ENCODE results near the gene ECHDC3.

Gene ECHDC3

DNA sequence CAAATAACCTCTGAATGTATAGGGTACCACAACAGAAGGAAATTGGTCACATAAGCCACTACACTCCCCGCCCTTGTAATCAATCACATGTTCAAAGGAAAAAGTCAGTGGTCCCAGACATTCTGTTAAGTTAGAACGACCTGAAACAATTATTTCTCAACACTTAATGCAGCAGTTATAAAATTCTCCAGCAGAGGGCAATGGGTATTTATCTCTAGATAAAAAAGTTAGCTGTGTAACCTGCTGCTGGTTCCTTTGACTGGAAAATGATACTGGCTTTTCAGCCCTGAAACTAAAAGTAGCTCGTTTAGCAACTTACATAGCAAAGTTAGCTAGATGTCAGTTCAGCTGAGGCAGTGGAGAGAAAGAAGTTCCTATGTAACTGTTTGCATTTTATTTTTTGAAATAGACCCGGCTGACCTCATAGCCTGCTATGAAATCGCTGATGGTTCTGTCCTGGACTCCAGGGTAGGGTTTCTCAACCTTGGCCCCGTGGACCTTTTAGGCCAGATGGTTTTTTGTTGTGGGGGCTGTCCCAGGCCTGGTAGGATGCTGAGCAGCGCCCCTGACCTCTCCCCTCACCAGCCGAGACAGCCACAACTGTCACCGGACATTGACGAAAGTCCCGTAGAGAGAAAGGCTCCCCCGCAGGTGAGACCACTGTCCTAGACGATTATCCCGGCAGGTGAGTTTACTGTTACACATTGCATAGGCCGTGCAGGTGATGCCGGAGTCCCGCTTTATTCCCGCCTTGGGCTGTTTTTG, 40.8 kb downstream of the ECHDC3 start:
- peak; percentile 66 for DNase-seq (ENCODE audit: low spot score)

DNA sequence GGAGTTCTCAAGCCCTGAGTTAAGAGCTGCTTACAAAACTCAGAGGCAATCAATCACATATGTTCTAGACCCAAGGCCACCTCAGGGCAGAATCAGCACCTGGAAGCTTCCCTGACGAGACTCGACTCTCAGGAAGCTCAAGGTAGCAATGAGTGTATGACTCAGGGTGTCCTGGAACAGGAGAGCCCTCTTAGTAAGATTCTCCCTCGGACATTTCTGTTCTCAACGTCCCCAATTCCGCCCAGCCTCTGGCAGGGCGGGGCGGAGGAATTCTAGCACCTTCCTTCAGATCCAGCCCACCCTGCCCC, 41.3 kb downstream of the ECHDC3 start:
- no peak for DNase-seq (ENCODE audit: low spot score)

DNA sequence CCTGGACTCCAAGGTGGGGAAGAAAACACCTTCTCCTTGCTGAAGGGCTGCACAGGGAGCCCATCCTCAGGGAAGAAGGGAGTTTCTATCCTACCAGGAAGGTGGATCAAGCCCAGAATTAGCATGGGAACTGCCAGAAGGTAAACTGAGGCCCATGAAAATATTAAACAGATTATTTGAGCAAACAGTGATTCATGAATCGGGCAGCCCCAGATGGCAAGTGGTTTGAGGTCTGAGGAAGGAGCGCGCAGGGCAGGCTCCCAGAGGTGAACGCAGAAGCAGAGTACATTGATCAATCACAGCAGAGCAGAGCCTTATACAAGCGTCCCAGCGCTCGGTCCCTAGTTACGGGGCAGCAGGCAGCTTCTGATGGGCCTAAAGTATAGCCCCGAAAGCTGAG, 45.2 kb downstream of the ECHDC3 start:
- no peak for DNase-seq (ENCODE audit: low spot score)

DNA sequence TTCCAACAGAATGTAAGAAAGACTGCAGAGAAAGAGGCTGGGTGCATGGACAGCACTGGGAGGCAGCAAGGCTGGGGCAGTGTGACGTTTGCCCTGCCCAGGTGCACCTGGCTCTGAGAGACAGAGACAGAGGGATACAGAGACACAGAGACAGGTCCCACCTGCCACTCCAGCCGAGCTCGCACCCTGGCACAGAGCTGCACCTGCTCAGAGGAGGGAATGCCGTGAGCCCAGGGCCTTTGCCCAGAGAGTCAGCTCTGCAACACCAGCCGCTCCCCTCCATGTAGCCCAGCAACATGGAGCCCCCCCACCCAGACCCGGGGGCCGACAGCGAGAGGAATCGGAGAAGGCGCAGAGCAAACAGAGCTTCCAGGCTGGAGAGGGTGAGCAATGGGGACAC, 45.7 kb downstream of the ECHDC3 start:
- no peak for DNase-seq (ENCODE audit: low spot score)

DNA sequence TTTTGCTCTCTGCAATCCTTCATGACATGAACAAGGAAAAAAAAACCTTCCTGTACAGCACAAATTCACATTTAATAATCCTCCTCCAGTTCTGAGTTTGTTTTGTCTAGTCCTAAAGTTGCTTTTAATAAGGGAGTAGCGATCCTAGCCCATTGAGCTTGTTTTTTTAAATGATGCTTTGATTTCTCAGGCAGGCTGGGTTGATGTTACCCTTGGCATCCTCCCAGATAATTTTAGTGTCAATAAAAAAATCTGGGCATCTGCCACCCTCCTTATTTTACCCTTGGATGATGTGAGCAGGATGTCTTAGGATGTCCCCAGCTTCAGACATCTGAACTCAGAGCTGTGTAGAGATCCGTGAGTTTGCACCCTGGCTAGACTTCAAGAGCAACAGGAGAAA, 47.1 kb downstream of the ECHDC3 start:
- DNase-seq (ENCODE audit: low spot score) = no peak

DNA sequence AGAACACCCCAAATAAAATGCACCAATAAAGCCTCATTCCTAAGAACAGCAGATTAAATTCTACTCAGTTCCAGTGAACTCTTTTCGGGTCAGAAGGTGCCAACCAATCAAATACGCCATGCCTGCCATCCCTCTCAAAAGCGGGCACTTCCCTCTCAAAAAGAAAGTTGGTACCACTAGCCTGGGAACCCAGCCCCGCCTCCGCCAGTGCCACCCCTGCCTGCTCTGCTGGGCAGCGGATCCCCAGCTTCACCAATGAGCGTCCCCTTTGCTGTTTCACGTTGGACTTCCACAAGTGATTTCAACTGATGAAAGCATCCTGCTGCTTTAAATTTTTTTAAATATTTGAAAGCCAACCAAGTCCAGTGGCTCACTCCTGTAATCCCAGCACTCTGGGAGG, 47.8 kb downstream of the ECHDC3 start:
- DNase-seq (ENCODE audit: low spot score) = no peak

DNA sequence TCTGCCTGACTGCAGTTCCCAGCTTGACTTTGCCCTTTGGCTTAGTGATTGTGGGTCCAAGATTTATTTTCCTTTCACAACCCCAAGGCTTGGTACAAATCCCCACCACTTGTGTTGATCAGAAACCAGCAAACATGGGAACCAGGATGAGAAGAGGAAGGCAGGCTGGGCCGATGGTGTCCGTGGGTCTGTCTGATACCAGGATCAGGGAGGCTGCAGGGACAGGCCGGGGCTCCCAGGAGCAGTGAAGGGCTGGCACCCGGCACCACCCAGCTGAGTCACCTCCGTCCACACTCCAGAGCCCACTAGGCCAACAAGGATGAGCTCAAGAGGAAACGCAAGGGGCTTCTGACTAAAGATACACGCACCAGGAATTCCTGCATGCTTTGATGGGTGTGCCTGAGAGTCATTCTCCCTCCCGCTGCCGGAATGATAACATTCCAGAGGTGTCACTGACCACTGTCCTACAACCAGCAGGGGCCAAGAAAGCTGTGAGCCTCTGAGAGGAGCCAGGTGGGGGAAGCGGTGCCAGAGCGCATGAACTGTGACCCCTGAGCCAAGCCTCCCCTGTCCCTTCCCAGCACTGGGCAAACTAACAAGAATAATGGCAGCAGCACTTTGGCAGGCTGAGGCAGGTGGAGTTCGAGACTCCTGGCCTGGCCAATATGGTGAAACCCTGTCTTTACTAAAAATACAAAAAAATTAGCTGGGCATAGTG, 51.7 kb downstream of the ECHDC3 start:
- no peak for DNase-seq (ENCODE audit: low spot score)

DNA sequence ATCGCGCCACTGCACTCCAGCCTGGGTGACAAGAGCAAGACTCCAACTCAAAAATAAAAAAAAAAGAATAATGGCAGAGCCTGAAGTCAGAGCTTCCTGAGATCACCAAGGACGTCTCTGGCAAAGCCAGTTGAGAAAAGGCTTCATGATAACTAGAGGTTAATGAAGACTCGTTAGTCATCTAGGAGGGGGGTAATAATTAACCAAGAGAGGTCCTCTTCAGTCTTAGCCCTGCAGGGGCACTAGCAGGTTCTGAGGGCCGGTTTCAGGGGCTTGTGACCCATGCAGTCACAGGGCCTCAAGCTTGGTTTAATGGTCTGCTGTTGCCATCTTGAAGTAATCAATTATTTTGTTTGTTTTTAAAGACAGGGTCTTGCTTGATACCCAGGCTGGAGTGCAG, 52.4 kb downstream of the ECHDC3 start:
- DNase-seq (ENCODE audit: low spot score) = no peak

DNA sequence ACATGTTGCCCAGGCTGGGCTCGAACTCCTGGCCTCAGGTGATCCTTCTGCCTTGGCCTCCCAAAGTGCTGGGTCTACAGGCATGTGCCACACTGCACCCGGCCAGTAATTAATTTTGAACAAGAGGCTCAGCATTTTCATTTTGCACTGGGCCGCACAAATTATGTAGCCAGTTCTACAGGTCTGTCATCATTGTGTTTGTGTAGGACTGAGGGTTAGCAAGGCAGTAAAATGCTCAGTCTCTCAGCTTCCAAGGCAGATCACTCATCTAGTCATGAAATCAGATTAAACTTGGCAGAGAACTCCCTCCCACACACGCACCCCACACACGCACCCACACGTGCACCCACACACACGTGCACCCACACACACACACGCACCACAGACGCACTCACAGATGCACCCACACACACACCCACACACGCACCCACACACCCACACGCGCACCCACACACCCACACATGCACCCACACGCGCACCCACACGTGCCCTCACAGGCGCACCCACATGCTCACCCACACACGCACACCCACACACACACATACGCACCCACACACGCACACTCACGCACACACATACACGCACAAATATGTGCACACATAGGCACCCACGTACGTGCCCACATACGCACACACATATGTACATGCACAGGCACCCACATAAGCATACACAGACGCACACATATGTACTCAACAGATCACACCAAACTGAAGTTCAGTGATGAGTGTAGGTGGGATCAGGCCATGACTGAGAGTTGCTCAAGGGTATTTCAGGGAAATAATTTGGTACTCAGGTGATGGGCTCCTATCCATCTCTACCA, 53.1 kb downstream of the ECHDC3 start:
- no peak for DNase-seq (ENCODE audit: low spot score)

DNA sequence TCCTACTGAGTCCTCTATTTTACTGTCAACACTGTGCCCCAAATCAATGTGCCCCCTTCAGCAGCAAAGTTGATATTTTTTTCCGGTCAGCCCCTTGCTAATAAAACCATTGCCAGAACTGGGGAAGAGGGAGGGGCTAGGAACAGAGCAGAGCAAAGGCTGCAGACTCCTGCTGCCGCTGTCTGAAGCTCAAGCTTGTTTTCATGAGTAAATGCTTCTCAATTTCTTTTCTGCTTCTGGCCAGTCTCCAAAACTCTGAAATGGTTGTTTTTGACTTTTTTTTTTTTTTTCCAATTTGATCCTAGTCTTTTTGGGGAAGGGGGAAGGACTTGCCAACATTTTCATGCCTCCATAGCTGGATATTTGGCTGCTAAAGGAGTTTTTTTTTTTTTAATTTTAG, 54.3 kb downstream of the ECHDC3 start:
- DNase-seq (ENCODE audit: low spot score) = no peak

DNA sequence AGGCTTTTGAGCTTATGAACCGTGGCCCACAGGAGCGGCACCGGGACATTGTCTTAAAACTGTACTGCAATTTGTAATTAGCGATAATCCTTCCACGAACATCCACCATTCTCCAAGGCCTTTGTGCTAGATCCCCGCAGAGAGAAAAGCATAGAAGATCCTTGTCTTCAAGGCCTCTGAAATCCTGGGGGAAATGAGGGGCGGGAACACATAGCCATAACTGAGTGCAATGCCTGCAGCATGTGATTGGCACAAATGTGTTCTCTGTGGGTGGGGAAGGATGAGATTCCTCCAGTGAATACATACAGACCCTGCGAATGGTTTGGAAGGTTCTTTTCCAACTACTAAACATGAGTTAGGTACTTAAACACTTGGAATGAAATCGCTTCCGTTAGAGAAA, 55.1 kb downstream of the ECHDC3 start:
- DNase-seq (ENCODE audit: low spot score) = no peak

DNA sequence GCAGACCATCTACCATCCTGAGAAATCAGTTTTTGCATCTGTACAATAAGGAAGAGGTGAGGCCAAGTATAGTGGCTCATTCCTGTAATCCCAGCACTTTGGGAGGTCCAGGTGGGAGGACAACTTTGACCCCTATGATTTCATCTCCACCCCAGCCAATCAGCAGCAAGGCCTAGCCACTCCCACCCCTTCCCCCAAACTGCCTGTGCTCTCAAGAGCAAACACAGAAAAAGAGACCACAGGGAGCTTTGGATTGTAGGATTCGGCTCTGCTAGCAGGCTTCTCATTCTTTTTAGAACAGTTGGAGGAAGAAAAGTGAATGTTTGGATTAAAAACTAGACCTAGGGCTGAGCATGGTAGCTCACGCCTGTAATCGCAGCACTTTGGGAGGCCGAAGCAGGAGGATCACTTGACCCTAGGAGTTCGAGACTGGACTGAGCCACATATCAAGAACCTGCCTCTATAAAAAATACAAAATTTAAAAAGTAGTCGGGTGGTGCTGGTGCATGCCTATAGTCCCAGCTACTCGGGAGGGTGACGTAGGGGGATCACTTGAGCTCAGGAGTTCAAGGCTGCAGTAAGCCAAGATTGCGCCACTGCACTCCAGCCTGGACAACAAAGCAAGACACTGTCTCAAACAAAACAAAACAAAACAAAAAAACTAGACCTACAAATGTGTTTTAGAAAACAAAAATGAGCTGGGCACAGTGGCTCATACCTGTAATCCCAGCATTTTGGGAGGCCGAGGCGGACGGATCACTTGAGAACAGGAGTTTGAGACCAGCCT, 55.9 kb downstream of the ECHDC3 start:
- no peak for DNase-seq (ENCODE audit: low spot score)

DNA sequence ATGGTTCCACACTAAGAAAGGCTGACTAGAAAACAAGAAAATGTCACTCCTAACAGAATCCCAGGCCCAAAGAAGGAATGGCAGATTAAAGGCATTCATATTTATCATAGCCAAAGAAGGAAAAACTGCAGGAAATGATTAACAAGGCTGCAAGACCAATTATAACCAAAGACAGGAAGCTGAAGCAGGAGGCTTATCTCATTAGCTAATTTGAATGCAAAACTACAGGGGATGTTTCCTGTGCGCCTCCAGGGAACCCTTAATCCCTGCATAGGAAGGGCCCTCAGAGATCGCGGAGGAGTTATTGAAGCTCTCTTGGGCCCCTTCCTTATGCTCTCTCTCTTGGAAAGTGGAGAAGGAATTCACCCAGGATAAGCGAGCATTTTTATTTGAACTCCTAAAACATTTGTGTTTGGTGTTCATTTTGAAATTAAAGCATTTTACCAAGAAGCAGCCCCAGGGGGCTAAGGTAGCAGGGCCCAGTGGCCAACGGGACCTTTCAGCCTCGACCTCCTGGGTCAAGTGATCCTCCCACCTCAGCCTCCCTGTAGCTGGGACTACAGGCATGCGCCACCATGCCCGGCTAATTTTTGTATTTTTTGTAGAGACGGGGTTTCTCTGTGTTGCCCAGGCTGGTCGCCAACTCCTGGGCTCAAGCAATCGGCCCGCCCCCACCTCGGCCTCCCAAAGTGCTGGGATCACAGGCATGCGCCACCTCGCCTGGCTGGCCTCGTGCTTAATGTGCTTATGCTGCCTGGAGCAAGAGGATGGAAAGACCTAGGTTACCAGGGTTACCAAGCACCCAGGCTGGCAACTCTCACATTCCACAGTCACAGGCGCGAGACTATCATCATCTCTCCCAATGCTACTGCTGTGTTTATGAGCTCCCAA, 56.9 kb downstream of the ECHDC3 start:
- no peak for DNase-seq (ENCODE audit: low spot score)

DNA sequence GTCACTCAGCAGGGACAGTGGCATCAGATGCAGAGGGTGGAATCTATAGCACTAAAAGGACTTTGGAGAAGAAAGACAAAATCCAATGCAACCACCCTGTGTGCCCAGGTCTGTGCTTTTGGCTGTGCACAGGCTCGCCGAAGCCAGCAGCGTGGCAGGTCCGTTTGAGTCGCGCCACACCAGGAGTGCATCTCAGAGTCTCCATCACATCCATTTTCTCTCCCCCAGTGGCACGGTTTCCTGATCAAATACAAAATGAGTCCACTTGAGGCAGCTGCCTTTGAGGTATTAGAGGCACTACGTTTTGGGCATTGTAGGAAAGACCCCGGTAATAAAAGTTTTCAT, 57.5 kb downstream of the ECHDC3 start:
- DNase-seq (ENCODE audit: low spot score) = no peak

DNA sequence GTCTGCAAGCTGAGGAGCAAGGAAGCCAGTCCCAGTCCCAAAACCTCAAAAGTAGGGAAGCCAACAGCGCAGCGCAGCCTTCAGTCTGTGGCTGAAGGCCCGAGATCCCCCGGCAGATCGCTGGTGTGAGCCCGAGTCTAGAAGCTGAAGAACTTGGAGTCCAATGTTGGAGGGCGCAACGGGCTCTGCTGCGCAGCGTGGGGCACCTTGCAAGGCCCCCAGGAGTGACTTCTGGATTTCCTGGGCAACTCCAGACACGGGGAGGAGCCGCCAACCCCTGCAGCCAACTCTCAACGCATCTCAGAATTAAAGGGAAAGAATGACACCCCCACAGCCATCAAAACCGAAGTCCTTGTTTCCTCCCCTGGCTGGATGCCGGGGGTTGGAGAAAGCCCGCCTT, 62.2 kb downstream of the ECHDC3 start:
- no peak for DNase-seq (ENCODE audit: low spot score)

DNA sequence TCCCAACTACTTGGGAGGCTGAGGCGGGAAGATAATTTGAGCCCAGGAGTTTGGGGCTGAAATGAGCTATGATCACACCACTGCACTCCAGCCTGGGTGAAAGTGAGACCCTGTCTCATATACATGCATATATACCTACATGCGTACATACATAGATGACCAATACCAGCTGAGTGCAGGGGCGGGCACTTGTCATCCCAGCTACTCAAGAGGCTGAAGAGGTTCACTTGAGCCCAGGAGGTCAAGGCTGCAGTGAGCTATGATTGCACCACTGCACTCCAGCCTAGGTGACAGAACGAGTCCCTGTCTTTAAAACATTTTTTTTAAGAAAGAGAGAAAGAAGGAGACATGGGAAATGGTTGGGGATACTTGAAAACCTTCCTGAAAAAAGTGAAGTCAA, 63.6 kb downstream of the ECHDC3 start:
- no peak for DNase-seq (ENCODE audit: low spot score)

DNA sequence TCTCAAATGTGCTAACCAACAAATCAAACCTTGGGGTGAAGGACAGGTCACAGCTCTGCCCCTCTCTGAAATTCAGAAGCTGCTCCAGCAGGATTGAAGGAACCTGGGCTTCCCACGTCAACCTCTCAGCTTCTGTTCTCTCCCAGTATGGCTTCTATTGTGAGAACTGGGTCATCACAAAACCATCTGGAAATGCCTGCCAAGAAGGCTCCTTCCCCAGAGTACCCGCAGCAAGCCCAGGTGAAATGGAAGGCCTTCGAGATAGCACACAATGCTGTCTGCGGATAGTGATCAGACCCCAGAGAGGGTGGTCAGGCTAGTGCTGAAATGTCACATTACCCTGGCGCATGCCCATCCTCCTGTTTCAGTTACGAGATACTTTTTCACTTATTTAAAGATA, 64.5 kb downstream of the ECHDC3 start:
- DNase-seq (ENCODE audit: low spot score) = no peak

DNA sequence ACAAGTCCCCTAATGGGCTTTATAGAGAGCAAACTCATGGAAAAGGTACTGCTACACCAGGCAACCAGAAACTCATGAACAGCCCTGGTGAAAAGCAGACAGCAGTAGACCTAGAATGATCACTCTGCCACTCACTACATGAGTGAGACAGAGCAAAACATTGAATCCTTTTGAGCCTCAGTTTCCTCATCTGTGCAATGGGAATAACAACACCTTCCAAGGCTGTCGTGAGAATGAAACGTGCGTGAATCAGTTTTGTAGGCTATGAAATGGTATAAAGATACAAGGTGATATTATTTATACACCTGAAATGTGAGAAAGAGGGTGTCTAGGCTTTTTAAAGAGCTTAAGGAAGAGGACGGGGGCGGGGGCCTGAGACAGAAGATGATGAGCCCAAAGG, 66.6 kb downstream of the ECHDC3 start:
- DNase-seq (ENCODE audit: low spot score) = no peak

DNA sequence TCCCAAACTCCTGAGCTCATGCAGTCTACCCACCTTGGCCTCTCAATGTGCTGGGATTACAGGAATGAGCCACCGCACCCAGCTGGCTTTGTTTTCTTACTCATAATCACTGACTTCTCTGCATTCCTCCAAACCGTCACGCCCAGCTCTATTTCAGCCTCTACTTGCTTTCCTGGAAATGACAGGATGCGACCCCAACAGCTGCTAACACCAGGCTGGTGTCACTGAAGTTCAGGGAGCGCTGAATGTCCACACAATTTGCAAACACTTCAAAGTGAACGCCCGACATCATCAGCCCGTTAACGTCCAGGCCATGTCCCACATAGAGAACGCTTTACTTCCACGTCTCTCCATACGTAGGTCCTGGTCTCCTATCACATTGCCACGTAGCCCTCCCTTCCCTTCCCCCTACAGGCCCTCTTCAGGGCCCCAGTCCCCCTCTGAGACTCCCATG, 68.2 kb downstream of the ECHDC3 start:
- DNase-seq (ENCODE audit: low spot score) = no peak

DNA sequence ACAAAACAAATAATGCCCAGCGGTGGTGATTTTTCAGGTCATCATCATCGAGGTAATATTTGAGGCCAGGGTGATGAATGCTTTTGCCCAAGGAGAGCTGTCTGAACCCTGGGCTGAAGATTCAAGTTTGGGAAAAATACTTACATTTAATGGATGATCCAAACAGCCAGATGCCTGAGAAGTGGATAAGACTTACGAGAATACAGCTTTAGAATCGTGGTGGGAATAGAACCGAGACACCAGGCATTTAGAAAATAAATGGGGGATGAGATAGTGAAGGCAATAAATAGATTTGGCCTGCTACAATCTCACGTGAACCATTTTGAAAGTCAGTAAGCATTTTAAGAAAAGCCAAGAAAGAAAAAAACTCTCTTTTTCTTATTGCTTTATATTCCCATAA, 68.8 kb downstream of the ECHDC3 start:
- no peak for DNase-seq (ENCODE audit: low spot score)

DNA sequence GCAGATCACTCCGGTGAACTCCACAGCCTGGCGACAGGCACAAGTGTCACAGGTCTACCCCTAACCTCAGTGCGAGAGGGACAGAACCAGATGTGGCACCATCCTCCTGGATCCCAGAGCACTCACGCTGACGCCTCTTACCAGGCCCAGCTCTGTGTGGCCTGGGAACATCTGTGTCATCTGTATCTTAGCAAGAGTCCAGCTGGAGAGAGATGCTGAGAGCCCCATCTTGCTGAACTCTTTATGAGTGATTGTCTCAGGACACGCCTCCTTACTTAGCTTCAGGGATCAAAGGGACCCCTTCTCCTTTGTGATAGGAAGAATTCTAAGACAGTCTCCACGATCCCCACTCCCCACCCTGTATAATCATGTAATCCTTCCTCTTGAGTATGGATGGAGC, 71.0 kb downstream of the ECHDC3 start:
- DNase-seq (ENCODE audit: low spot score) = no peak
